OCI-LY1 (cell line): ENCODE results near the gene MSMO1.

Source experiments
- H2AFZ ChIP-seq: fragments of 200-600 bp; sonication (generic), shearing (Covaris generic); 2 replicates; pipeline ENCODE4 v1.6.0; 2014; ENCODE audit warnings: antibody characterized with exemption, mild to moderate bottlenecking, low read length
- H3F3A ChIP-seq: fragments of 200-600 bp; sonication (generic), shearing (Covaris generic); 2 replicates; pipeline ENCODE4 v1.6.0; 2014; ENCODE audit warnings: mild to moderate bottlenecking, antibody characterized with exemption, low read length, moderate library complexity; ENCODE audit not compliant: insufficient read depth
- H3K27ac ChIP-seq: fragments of 200-600 bp; sonication (generic); 2 replicates; pipeline ENCODE4 v1.5.1; 2014; ENCODE audit warnings: low read length, mixed run types, mild to moderate bottlenecking, low read depth; ENCODE audit not compliant: poor library complexity, severe bottlenecking
- H3K27me3 ChIP-seq: fragments of 200-600 bp; sonication (generic); 2 replicates; pipeline ENCODE4 v1.6.0; 2014; ENCODE audit warnings: antibody characterized with exemption, mild to moderate bottlenecking, low read length, moderate library complexity; ENCODE audit not compliant: insufficient read depth
- H3K36me3 ChIP-seq: fragments of 200-600 bp; sonication (generic); 2 replicates; pipeline ENCODE4 v1.6.1; 2014; ENCODE audit warnings: mild to moderate bottlenecking, antibody characterized with exemption, low read length, moderate library complexity, mixed read lengths; ENCODE audit not compliant: insufficient read depth
- H3K4me1 ChIP-seq: fragments of 200-600 bp; sonication (generic); 2 replicates; pipeline ENCODE4 v1.5.1; 2014; ENCODE audit warnings: mild to moderate bottlenecking, low read length, moderate library complexity; ENCODE audit not compliant: insufficient read depth, severe bottlenecking
- H3K4me2 ChIP-seq: fragments of 200-600 bp; sonication (generic), shearing (Covaris generic); 2 replicates; pipeline ENCODE4 v1.6.1; 2014; ENCODE audit warnings: low read length
- H3K4me3 ChIP-seq: fragments of 200-600 bp; sonication (generic); 2 replicates; pipeline ENCODE4 v1.5.1; 2014; ENCODE audit warnings: low read length, low read depth, mild to moderate bottlenecking, mixed read lengths; ENCODE audit not compliant: poor library complexity, severe bottlenecking
- H3K79me2 ChIP-seq: fragments of 200-600 bp; shearing (Covaris generic); 2 replicates; pipeline ENCODE4 v1.6.1; 2016; ENCODE audit warnings: mixed run types, low read length, mixed read lengths; ENCODE audit not compliant: insufficient read depth
- H3K9ac ChIP-seq: fragments of 200-600 bp; sonication (generic), shearing (Covaris generic); 2 replicates; pipeline ENCODE4 v1.6.1; 2014; ENCODE audit warnings: mild to moderate bottlenecking, low read length, mixed read lengths
- H3K9me2 ChIP-seq: fragments of 200-600 bp; sonication (generic), shearing (Covaris generic); 2 replicates; pipeline ENCODE4 v1.6.1; 2014; ENCODE audit warnings: low read depth, mild to moderate bottlenecking, low read length, mixed read lengths
- H3K9me3 ChIP-seq: fragments of 200-600 bp; shearing (Covaris generic); 2 replicates; pipeline ENCODE4 v1.6.1; 2014; ENCODE audit warnings: low read length, mixed read lengths
- H4K20me1 ChIP-seq: fragments of 200-600 bp; sonication (generic), shearing (Covaris generic); 2 replicates; pipeline ENCODE4 v1.6.0; 2016; ENCODE audit warnings: mild to moderate bottlenecking, low read length; ENCODE audit not compliant: insufficient read depth
- EZH2 ChIP-seq: fragments of 200-600 bp; sonication (generic), shearing (Covaris generic); IDR thresholded peaks from 2 replicates; pipeline ENCODE4 v1.8.0; 2017; ENCODE audit warnings: borderline replicate concordance, mixed run types, mild to moderate bottlenecking, antibody characterized with exemption, low read length, moderate library complexity, mixed read lengths
- TF ChIP-seq, protein P1 (sequence below): fragments of 200-600 bp; sonication (generic), shearing (Covaris generic); IDR thresholded peaks from 2 replicates; pipeline ENCODE4 v1.5.1; 2017; ENCODE audit warnings: mild to moderate bottlenecking, antibody characterized with exemption, low read length, moderate library complexity, mixed read lengths

MSMO1 gene

DNA sequence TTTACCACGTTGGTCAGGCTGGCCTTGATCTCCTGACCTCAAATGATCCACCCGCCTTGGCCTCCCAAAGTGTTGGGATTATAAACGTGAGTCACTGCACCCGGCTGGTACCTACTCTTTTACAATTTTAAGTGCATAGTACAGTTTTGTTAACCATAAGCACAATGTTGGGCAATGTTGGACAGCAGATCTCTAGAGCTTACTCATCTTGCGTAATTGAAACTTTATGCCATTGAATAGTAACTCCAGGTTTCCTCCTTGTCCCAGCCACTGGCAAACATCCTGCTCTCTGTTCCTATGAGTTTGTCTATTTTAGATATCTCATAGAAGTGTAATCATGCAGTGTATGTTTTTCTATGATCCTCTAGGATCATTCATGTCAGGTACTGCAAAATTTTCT, 42.1 kb downstream of the MSMO1 start:
- TF ChIP-seq EZH2: no peak
- TF ChIP-seq, protein P1, sequence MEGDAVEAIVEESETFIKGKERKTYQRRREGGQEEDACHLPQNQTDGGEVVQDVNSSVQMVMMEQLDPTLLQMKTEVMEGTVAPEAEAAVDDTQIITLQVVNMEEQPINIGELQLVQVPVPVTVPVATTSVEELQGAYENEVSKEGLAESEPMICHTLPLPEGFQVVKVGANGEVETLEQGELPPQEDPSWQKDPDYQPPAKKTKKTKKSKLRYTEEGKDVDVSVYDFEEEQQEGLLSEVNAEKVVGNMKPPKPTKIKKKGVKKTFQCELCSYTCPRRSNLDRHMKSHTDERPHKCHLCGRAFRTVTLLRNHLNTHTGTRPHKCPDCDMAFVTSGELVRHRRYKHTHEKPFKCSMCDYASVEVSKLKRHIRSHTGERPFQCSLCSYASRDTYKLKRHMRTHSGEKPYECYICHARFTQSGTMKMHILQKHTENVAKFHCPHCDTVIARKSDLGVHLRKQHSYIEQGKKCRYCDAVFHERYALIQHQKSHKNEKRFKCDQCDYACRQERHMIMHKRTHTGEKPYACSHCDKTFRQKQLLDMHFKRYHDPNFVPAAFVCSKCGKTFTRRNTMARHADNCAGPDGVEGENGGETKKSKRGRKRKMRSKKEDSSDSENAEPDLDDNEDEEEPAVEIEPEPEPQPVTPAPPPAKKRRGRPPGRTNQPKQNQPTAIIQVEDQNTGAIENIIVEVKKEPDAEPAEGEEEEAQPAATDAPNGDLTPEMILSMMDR: no peak
- Histone ChIP-seq H4K20me1 (no peaks in the 10 kb centered on the region), H3K9ac (no peak overlapping the region), H3K4me3 (no peak overlapping the region), H3F3A (no peaks in the 10 kb centered on the region), H3K79me2 (no peaks in the 10 kb centered on the region), H3K9me3 (no peaks in the 10 kb centered on the region), H3K27me3 (no peaks in the 10 kb centered on the region), H3K9me2 (no peaks in the 10 kb centered on the region), H3K4me2 (no peak overlapping the region), H2AFZ (no peak overlapping the region), H3K36me3 (no peaks in the 10 kb centered on the region), H3K4me1 (no peaks in the 10 kb centered on the region), H3K27ac (no peak overlapping the region)

- TF ChIP-seq EZH2: no peak
- TF ChIP-seq, protein P1: no peak
- no peak overlapping the region for H3K9ac ChIP-seq
- H3K79me2 ChIP-seq: no peaks in the 10 kb centered on the region
- no peaks in the 10 kb centered on the region for H3K36me3 ChIP-seq
- no peaks in the 10 kb centered on the region for H3K27me3 ChIP-seq
- no peak overlapping the region for H3K4me3 ChIP-seq
- no peak overlapping the region for H3K27ac ChIP-seq
- H3K4me2 ChIP-seq: no peak overlapping the region
- no peaks in the 10 kb centered on the region for H3K9me3 ChIP-seq
- no peaks in the 10 kb centered on the region for H3K4me1 ChIP-seq
- no peaks in the 10 kb centered on the region for H4K20me1 ChIP-seq
- H3K9me2 ChIP-seq: no peaks in the 10 kb centered on the region
- H3F3A ChIP-seq: no peaks in the 10 kb centered on the region
- H2AFZ ChIP-seq: no peak overlapping the region
Observed at GRCh38 chr4:165370530-165370929, 43.1 kb downstream of the MSMO1 start.

DNA sequence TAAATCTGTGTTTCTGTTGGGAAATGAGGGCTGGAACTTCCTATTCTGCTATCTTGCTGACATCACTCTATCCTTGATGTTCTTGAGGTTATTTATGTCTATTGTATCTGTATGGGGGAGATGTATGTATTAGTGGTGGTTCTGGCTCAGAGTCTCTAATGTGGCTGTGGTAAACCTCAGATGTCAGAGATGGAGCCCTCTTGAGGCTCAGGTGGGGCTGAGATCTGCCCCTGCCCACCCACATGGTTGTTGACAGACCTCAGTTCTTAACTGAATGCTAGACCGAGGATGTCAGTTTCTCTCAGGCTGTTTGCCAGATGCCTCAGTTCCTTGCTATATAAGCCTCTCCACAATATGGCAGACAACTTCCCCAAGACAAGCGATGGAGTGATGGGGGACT, 48.0 kb downstream of the MSMO1 start:
- H4K20me1 ChIP-seq: no peaks in the 10 kb centered on the region
- H3K4me2 ChIP-seq: no peak overlapping the region
- H3F3A ChIP-seq: no peaks in the 10 kb centered on the region
- no peak overlapping the region for H3K4me3 ChIP-seq
- no peaks in the 10 kb centered on the region for H3K36me3 ChIP-seq
- no peaks in the 10 kb centered on the region for H3K4me1 ChIP-seq
- no peak overlapping the region for H2AFZ ChIP-seq
- H3K79me2 ChIP-seq: no peaks in the 10 kb centered on the region
- H3K27ac ChIP-seq: no peak overlapping the region
- H3K27me3 ChIP-seq: no peaks in the 10 kb centered on the region
- H3K9ac ChIP-seq: no peak overlapping the region
- no peaks in the 10 kb centered on the region for H3K9me3 ChIP-seq
- TF ChIP-seq, protein P1: no peak
- no peak for TF ChIP-seq EZH2
- no peaks in the 10 kb centered on the region for H3K9me2 ChIP-seq
